Fibroblast of pulmonary artery (primary cell): ENCODE data around the gene OR2A12.

Experiments
- DNase-seq: peaks from one replicate; pipeline ENCODE4 v3.0.0-alpha.2; 2010; ENCODE audit warnings: low read depth
- H3K4me3 ChIP-seq: replicated peaks from 2 replicates; pipeline ENCODE4 v1.5.1; 2011; ENCODE audit warnings: low read depth, mild to moderate bottlenecking, control low read depth, low read length, moderate library complexity
- CTCF ChIP-seq: IDR thresholded peaks from 2 replicates; pipeline ENCODE4 v1.5.1; 2011; ENCODE audit warnings: mild to moderate bottlenecking, control low read depth, low read length, inconsistent platforms; ENCODE audit errors: missing control alignments

The OR2A12 gene

DNA sequence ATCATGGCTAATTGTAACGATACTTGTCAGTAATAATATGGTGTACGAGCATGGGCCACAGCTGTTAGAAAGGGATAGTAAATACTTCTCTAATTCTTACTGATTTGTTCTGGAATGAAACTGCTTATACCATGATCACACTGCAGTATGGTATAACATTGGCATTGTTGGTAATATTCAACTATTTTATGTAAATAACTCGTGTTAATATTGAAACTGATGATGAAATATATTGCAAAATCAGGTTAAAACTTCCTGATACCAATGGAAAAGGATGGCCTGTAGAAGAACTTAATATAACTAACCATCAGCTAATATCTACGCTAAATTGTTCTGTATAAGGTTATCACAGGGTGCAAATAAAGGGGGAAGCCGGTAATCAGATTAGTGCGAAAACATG, 47.2 kb downstream of the OR2A12 start:
- no peak overlapping the region for H3K4me3 ChIP-seq
- TF ChIP-seq CTCF: no peak
- no peak for DNase-seq

- DNase-seq: no peak
- TF ChIP-seq CTCF: no peak
- H3K4me3 ChIP-seq: no peak overlapping the region
These were observed 48.0 kb downstream of the OR2A12 start for GRCh38 chr7:144134116-144134515.

GRCh38 chr7:144137501-144137900, 51.4 kb downstream of the OR2A12 start:
- H3K4me3 ChIP-seq: no peak overlapping the region
- no peak for TF ChIP-seq CTCF
- peak; percentile 39 for DNase-seq

GRCh38 chr7:144142187-144142586, 56.1 kb downstream of the OR2A12 start:
- no peak for TF ChIP-seq CTCF
- no peak for DNase-seq
- H3K4me3 ChIP-seq: no peak overlapping the region

DNA sequence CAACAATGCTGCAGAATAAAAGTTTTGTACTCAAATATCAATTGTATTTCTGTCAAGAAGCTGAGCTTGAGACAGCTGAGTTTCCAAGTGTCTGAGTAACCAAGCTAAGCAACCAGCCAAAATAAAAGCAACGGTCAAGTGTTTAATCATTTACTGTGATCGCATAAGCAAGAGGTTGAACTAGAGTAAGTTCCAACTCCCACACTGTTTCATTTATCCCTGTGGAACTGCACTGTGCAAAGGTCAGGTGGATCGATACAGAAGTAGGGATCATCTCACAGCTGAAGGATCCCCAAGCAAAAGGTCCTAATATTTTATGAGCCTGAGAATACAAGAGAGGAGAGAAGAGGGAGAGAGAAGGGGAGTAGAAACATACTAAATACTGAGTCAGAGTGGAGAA, 58.3 kb downstream of the OR2A12 start:
- no peak overlapping the region for H3K4me3 ChIP-seq
- TF ChIP-seq CTCF: no peak
- no peak for DNase-seq

DNA sequence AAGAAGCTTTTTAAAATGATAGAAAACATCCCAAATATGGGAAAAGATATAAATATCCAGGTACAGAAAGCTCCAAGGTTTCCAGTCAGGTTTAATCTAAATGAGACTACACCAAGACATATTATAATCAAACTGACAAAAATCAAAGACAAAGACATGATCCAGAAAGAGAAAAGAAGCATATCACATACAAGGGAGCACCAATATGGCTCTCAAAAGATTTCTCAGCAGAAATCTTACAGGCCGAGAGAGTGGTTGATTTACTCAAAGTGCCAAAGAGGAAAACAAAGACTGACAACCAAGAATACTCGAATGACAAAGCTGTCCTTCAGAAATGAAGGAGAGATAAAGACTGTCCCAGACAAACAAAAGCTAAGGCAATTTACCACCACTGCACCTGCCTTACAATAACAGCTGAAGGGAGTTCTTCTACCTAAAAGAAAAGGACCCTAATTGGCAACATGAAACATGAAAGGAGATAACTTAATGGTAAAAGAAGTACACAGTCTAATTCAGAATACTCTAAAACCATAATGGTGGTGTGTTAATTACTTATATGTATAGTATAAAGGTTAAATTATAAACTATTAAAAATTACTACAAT, 62.2 kb downstream of the OR2A12 start:
- H3K4me3 ChIP-seq: no peak overlapping the region
- no peak for TF ChIP-seq CTCF
- DNase-seq: no peak
